Transverse colon (tissue), 4 donors: ENCODE measurements around the gene ZNF688. TPM values are rescaled to one million over a fixed set of nuclear protein-coding genes. Genes with fewer than 3 reads are reported as not detected.
A peak's percentile ranks its signal among the peaks of the same experiment; 100 is the strongest.

Experiments used
- DNase-seq: peaks from one replicate; pipeline ENCODE4 v3.0.0-alpha.2; 2019
- H3K27ac ChIP-seq, 4 donors: fragments of 200-600 bp; sonication (generic); 2 replicates each; pipeline ENCODE4 v1.5.1; 2016 to 2018; ENCODE audit warnings: inconsistent platforms in 4 of 4
- H3K27me3 ChIP-seq: fragments of 200-600 bp; sonication (generic); 2 replicates; pipeline ENCODE4 v1.5.1; 2017; ENCODE audit warnings: inconsistent platforms
- H3K36me3 ChIP-seq, 4 donors: fragments of 200-600 bp; sonication (generic); 2 replicates each; pipeline ENCODE4 v1.5.1; 2017 to 2019; ENCODE audit warnings: inconsistent platforms in 4 of 4
- H3K4me1 ChIP-seq, 4 donors: fragments of 200-600 bp; sonication (generic); 2 replicates each; pipeline ENCODE4 v1.5.1; 2017 to 2020; ENCODE audit warnings: inconsistent platforms in 4 of 4
- H3K4me3 ChIP-seq, 4 donors: fragments of 200-600 bp; sonication (generic); 1 replicate in 1 of 4; 2 replicates in 3 of 4; pipeline versions ENCODE4 v1.5.1 to v1.6.1; 2017 to 2019; ENCODE audit warnings: inconsistent platforms in 4 of 4
- H3K9me3 ChIP-seq, 2 donors: fragments of 200-600 bp; sonication (generic); 2 replicates each; pipeline ENCODE4 v1.5.1; 2017 to 2019; ENCODE audit warnings: inconsistent platforms in 2 of 2
- EP300 ChIP-seq: sonication (generic); formaldehyde crosslinking; IDR thresholded peaks from one replicate; pipeline ENCODE4 v1.6.1; 2017; ENCODE audit warnings: antibody characterized with exemption, low read depth
- POLR2A ChIP-seq: fragments of 450-650 bp; IDR thresholded peaks from one replicate; pipeline ENCODE4 v1.6.1; 2016; ENCODE audit warnings: antibody characterized with exemption, mild to moderate bottlenecking, moderate library complexity
- POLR2AphosphoS5 ChIP-seq, 3 donors: sonication (generic); formaldehyde crosslinking; IDR thresholded peaks; one replicate each; pipeline ENCODE4 v1.6.1; 2016; ENCODE audit warnings: antibody characterized with exemption in 3 of 3
- WGBS, 2 donors: methylation state at CpG; one replicate each; pipeline ENCODE4 v1.1.5; 2018; ENCODE audit warnings: low coverage in 1 of 2; 5-methylcytosine and 5-hydroxymethylcytosine counted together
- in situ Hi-C, 4 donors: fragments of 200-750 bp; cut with MboI; loops; one replicate each; pipeline versions ENCODE4 v1.15.0 to v1.15.1; 2017; ENCODE audit warnings: low sequenced_read_pairs in 3 of 4, low pct_ligation_motif_present in 1 of 4, low pct_unique_long_range_greater_than_20kb in 1 of 4
- intact Hi-C: fragments of 100-400 bp; cut with DNase I; formaldehyde crosslinking; loops from one replicate; pipeline ENCODE4 v1.15.1; 2023; ENCODE audit warnings: low total_unique reads
- total RNA-seq, 4 donors: library from RNA; depleted of rRNA; stranded (reverse); fragments of >200 nt; gene quantifications; one replicate each; pipeline ENCODE4 v1.1.0, GENCODE V29; 2016
- TF ChIP-seq, protein P1 (sequence below), 5 experiments: fragments of 200-600 bp in 3 of 5; fragments of 450-650 bp in 2 of 5; sonication (generic) in 3 of 5; IDR thresholded peaks; 1 replicate in 2 of 5; 2 replicates in 3 of 5; pipeline ENCODE4 v1.5.1; 2016 to 2017; ENCODE audit warnings: antibody characterized with exemption in 5 of 5, inconsistent platforms in 3 of 5, mild to moderate bottlenecking in 2 of 5, moderate library complexity in 1 of 5

The ZNF688 gene
- total RNA-seq, 4 donors from 2014 or later, result 22.9 to 64.3 (median 43.5) TPM

- intact Hi-C loops, result no loop called here
- TF ChIP-seq POLR2AphosphoS5 (IDR thresholded peaks at IDR 0.05) (no peak), POLR2A (no peak)
- TF ChIP-seq, protein P1, sequence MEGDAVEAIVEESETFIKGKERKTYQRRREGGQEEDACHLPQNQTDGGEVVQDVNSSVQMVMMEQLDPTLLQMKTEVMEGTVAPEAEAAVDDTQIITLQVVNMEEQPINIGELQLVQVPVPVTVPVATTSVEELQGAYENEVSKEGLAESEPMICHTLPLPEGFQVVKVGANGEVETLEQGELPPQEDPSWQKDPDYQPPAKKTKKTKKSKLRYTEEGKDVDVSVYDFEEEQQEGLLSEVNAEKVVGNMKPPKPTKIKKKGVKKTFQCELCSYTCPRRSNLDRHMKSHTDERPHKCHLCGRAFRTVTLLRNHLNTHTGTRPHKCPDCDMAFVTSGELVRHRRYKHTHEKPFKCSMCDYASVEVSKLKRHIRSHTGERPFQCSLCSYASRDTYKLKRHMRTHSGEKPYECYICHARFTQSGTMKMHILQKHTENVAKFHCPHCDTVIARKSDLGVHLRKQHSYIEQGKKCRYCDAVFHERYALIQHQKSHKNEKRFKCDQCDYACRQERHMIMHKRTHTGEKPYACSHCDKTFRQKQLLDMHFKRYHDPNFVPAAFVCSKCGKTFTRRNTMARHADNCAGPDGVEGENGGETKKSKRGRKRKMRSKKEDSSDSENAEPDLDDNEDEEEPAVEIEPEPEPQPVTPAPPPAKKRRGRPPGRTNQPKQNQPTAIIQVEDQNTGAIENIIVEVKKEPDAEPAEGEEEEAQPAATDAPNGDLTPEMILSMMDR (IDR thresholded peaks at IDR 0.05), result no peak
Measured at GRCh38 chr16:30565526-30565925, 6.0 kb downstream of the ZNF688 start.

DNA sequence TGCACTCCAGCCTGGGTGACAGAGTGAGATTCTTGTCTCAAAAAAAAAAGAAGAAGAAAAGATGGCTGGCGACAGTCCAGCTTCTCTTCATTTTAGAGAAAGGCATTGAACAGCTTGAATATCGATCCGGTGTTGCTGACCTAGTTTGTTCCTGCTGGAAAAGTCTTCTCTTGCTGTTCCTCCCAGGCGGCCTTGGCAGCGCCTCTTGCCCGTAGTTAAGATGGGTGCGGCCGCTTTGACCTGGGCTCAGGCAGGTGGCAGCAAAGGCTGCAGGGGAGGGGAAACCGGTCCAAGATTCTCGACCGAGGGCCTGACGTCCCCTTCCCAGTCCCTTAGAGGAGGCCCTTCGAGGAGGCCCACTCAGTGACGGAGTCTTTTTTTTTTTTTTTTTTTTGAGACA lies 9.5 kb downstream of the ZNF688 start:
- Histone ChIP-seq H3K36me3 (no peaks in the 10 kb centered on the region), H3K4me3 (peak overlapping the region in 2 of 4 donors; percentile 40 to 51), H3K27ac (peak overlapping the region; percentile 73 to 85 (median 77)), H3K27me3 (no peaks in the 10 kb centered on the region), H3K4me1 (peaks cover 12 to 34% (median 30%) of the 10 kb centered on the region in 4 donors), H3K9me3 (no peaks in the 10 kb centered on the region)
- in situ Hi-C loops (loop anchor here in 1 of 4 donors (25.0 kb wide), 1 partner anchor 125 kb away; the partner anchor contains the start of genes DCTPP1 and SEPHS2), intact Hi-C loops (no loop called here)
- 43 to 84% methylated on average over 1 to 14 of the region's 14 CpGs for WGBS, 2 donors
- peak; percentile 71 for DNase-seq
- TF ChIP-seq POLR2A, result no peak
- TF ChIP-seq, protein P1 (IDR thresholded peaks at IDR 0.05), result peak in 1 of 5 experiments; percentile 12

More at GRCh38 chr16:30565526-30565925, 6.0 kb downstream of the ZNF688 start:
- H3K27ac ChIP-seq, result no peak overlapping the region
- WGBS, 2 donors, result 70 to 73% methylated on average over 2 to 7 of the region's 7 CpGs
- no peaks in the 10 kb centered on the region for H3K27me3 ChIP-seq
- in situ Hi-C loops, result loop anchor here in 1 of 4 donors (25.0 kb wide), 1 partner anchor 128 kb away; the partner anchor contains the start of genes DCTPP1 and SEPHS2
- no peaks in the 10 kb centered on the region for H3K36me3 ChIP-seq
- no peak for DNase-seq
- H3K4me3 ChIP-seq, result no peak overlapping the region
- peaks cover 5 to 33% (median 27%) of the 10 kb centered on the region in 4 donors for H3K4me1 ChIP-seq
- H3K9me3 ChIP-seq, result no peaks in the 10 kb centered on the region

DNA sequence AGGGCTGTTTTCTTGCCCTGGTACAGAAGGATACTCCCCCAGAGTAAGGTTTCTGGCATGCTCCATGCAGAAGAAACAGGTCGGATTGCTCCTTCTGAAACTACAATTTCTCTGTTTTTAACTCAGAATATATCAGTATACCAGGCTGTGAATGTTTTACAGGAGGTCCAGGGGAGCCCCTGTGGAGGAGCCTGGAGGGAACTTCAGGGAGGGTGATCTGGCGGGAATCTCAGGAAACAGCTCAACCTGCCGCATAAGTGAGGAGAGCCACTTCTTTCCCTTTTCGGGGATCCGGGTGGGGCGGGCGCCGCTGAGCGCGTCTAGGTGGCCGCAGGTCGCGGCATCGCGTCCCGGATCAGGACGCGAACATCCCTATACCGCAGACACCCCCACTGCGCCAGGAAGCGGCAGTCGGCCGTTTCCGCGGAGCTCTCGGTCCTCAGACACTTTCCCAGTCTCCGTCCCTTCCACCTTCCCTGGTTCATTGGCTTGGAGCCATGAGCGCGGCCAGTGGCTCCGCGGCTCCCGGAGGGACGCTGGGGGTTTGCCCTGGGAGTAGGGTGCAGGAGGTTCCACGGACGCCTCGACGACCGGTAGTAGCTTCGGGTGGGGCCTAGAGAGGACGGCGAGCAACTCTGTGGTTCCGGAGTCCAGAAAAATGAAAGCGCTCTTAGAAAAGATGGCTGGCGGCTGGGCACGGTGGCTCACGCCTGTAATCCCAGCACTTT lies 10.3 kb downstream of the ZNF688 start:
- H3K27me3 ChIP-seq, result no peaks in the 10 kb centered on the region
- H3K4me1 ChIP-seq, result peaks cover 18 to 42% (median 37%) of the 10 kb centered on the region in 4 donors
- in situ Hi-C loops (loop anchor here in 1 of 4 donors (25.0 kb wide), 1 partner anchor 124 kb away; the partner anchor contains the start of genes DCTPP1 and SEPHS2), intact Hi-C loops (no loop called here)
- peak overlapping the region; percentile 38 to 51 (median 42) for H3K4me3 ChIP-seq
- no peaks in the 10 kb centered on the region for H3K9me3 ChIP-seq
- DNase-seq, result peak; percentile 44
- WGBS, 2 donors, result 30 to 56% methylated on average over 2 to 46 of the region's 46 CpGs
- peak; percentile 32 for TF ChIP-seq POLR2A
- TF ChIP-seq, protein P1 (IDR thresholded peaks at IDR 0.05), result no peak
- H3K27ac ChIP-seq, result peak overlapping the region; percentile 73 to 85 (median 77)
- no peaks in the 10 kb centered on the region for H3K36me3 ChIP-seq

DNA sequence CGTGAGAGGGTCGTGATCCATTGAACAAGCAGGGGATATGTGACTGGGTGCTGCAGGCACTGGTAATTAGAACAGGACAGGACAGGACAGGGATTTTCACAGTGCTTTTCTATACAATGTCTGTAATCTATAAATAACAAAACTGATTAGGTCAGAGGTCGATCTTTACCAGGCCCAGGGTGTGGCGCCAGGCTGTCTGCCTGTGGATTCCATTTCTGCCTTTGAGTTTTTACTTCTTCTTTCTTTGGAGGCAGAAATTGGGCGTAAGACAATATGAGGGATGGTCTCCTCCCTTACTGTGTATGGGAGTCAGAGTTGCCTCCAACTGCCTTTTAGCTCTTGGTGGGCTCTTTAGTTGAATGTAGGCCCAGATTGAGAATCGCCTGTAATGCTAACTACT lies 11.8 kb downstream of the ZNF688 start:
- WGBS, 2 donors, result 92 to 100% methylated on average over 2 to 6 of the region's 6 CpGs
- H3K36me3 ChIP-seq, result peaks cover 0 to 11% (median 3%) of the 10 kb centered on the region in 4 donors
- H3K9me3 ChIP-seq, result no peaks in the 10 kb centered on the region
- in situ Hi-C loops (loop anchor here in 1 of 4 donors (25.0 kb wide), 1 partner anchor 122 kb away; the partner anchor contains the start of genes DCTPP1 and SEPHS2), intact Hi-C loops (no loop called here)
- H3K27me3 ChIP-seq, result no peaks in the 10 kb centered on the region
- DNase-seq, result no peak
- peak overlapping the region in 2 of 4 donors; percentile 12 to 91 for H3K27ac ChIP-seq
- TF ChIP-seq POLR2AphosphoS5 (IDR thresholded peaks at IDR 0.05) (no peak), POLR2A (no peak), EP300 (no peak)
- TF ChIP-seq, protein P1 (IDR thresholded peaks at IDR 0.05), result no peak
- no peak overlapping the region for H3K4me3 ChIP-seq
- H3K4me1 ChIP-seq, result peaks cover 24 to 48% (median 41%) of the 10 kb centered on the region in 4 donors
